Mesenteric fat pad (tissue), 1 donor: ENCODE data around the gene DNASE1L1. TPM values are rescaled to one million over a fixed set of nuclear protein-coding genes. Genes with fewer than 3 reads are reported as not detected.

Experiments
- DNase-seq: peaks from one replicate; pipeline ENCODE4 v3.0.0-alpha.2; 2020; ENCODE audit warnings: low spot score
- total RNA-seq: library from RNA; stranded (reverse); fragmentation: NEBNext Ultra II Directional; extraction: Animal tissue kit (Norgen Biotek cat#: 25700); gene quantifications from one replicate; pipeline ENCODE4 v1.2.1, GENCODE V29; 2021
- donor health status: DM: yes; HTN: yes; CAD: no.

Gene DNASE1L1
- total RNA-seq, 1 donor from 2014 or later, result 18.9 TPM

GRCh38 chrX:154436983-154437752, 28.1 kb upstream of the DNASE1L1 start, which contains the start of gene GDI1:
Gene GDI1 (plus strand): TSS chrX:154437154. CDS start chrX:154437255, 101 bp downstream.
- DNase-seq, result no peak

GRCh38 chrX:154436374-154436982, 27.4 kb upstream of the DNASE1L1 start:
- no peak for DNase-seq

GRCh38 chrX:154435171-154435733, 26.2 kb upstream of the DNASE1L1 start:
- no peak for DNase-seq

- DNase-seq, result no peak
Observed at GRCh38 chrX:154434394-154435168, 25.5 kb upstream of the DNASE1L1 start.

GRCh38 chrX:154433605-154434004, 24.6 kb upstream of the DNASE1L1 start:
- DNase-seq, result no peak

GRCh38 chrX:154432210-154432609, 23.2 kb upstream of the DNASE1L1 start:
- DNase-seq, result no peak

GRCh38 chrX:154431341-154431740, 22.3 kb upstream of the DNASE1L1 start:
- DNase-seq, result no peak

GRCh38 chrX:154430916-154431315, 21.9 kb upstream of the DNASE1L1 start:
- no peak for DNase-seq

GRCh38 chrX:154430479-154430878, 21.4 kb upstream of the DNASE1L1 start:
- DNase-seq, result no peak

GRCh38 chrX:154429711-154430110, 20.7 kb upstream of the DNASE1L1 start:
- DNase-seq, result no peak

- peak; percentile 96 for DNase-seq
Observed at GRCh38 chrX:154428176-154429171, 19.4 kb upstream of the DNASE1L1 start, which contains the start of gene ATP6AP1. Gene ATP6AP1 (plus strand): TSS chrX:154428677. CDS start chrX:154428693, 16 bp downstream.

- DNase-seq, result no peak
Observed at GRCh38 chrX:154426916-154427770, 18.1 kb upstream of the DNASE1L1 start.

- no peak for DNase-seq
Observed at GRCh38 chrX:154420402-154420756, 11.3 kb upstream of the DNASE1L1 start.

- no peak for DNase-seq
Observed at GRCh38 chrX:154419688-154420401, 10.8 kb upstream of the DNASE1L1 start.

GRCh38 chrX:154419189-154419588, 10.1 kb upstream of the DNASE1L1 start:
- DNase-seq, result no peak

GRCh38 chrX:154417157-154417556, 8.1 kb upstream of the DNASE1L1 start:
- no peak for DNase-seq

- DNase-seq, result no peak
Observed at GRCh38 chrX:154413142-154413541, 4.1 kb upstream of the DNASE1L1 start.

- no peak for DNase-seq
Observed at GRCh38 chrX:154412468-154412867, 3.4 kb upstream of the DNASE1L1 start.

GRCh38 chrX:154411981-154412340, 2.9 kb upstream of the DNASE1L1 start:
- no peak for DNase-seq
